WTC11 (cell line): ENCODE measurements around the gene BBS9. TPM values are rescaled to one million over a fixed set of nuclear protein-coding genes. Genes with fewer than 3 reads are reported as not detected.

Experiments used
- ATAC-seq: fragments of 200-7000 bp; cut with Tn5 transposase; 2 replicates; pipeline ENCODE4 v1.10.0; 2021; ENCODE audit warnings: mild to moderate bottlenecking, moderate library complexity
- CTCF ChIA-PET: fragments of 300-600 bp; sonication (Branson Sonifier 250); formaldehyde crosslinking; loops from one replicate; lab custom pipeline; 2021; ENCODE audit warnings: antibody characterized with exemption; lab: Charles Lee
- POLR2A ChIA-PET: fragments of 350-600 bp; sonication (Branson Sonifier 250); formaldehyde crosslinking; loops from one replicate; lab custom pipeline; 2021; ENCODE audit warnings: antibody characterized with exemption; lab: Charles Lee
- DNase-seq: peaks from one replicate; pipeline ENCODE4 v3.0.0; 2021; ENCODE audit warnings: low spot score
- H3K27ac Mint-ChIP-seq: 2 replicates; pipeline ENCODE4 v1.8.0; 2021; ENCODE audit warnings: mixed read lengths
- H3K27me3 Mint-ChIP-seq: 2 replicates; pipeline ENCODE4 v1.8.0; 2021; ENCODE audit warnings: low read depth, mild to moderate bottlenecking, moderate library complexity, mixed read lengths
- H3K36me3 Mint-ChIP-seq: 2 replicates; pipeline ENCODE4 v1.8.0; 2021; ENCODE audit warnings: mixed read lengths
- H3K4me1 Mint-ChIP-seq: 2 replicates; pipeline ENCODE4 v1.8.0; 2022; ENCODE audit warnings: mixed read lengths
- H3K4me3 Mint-ChIP-seq: 2 replicates; pipeline ENCODE4 v1.8.0; 2021; ENCODE audit warnings: mild to moderate bottlenecking, moderate library complexity, mixed read lengths
- H3K9me3 Mint-ChIP-seq: 2 replicates; pipeline ENCODE4 v1.8.0; 2021; ENCODE audit warnings: mixed read lengths
- ATF1 ChIP-seq: sonication (generic); formaldehyde crosslinking; IDR thresholded peaks from 2 replicates; pipeline ENCODE4 v1.8.1; 2023; ENCODE audit warnings: mild to moderate bottlenecking, moderate library complexity, missing genetic modification reagents
- ELF4 ChIP-seq: sonication (generic); formaldehyde crosslinking; IDR thresholded peaks from 2 replicates; pipeline ENCODE4 v1.8.1; 2022; ENCODE audit warnings: low read depth, mild to moderate bottlenecking, moderate library complexity, missing genetic modification reagents
- ETV6 ChIP-seq: sonication (generic); formaldehyde crosslinking; IDR thresholded peaks from 2 replicates; pipeline ENCODE4 v1.8.1; 2022; ENCODE audit warnings: mild to moderate bottlenecking, missing genetic modification reagents
- FOXJ3 ChIP-seq: sonication (generic); formaldehyde crosslinking; IDR thresholded peaks from 2 replicates; pipeline ENCODE4 v1.9.0; 2021; ENCODE audit warnings: missing genetic modification reagents, mild to moderate bottlenecking, borderline replicate concordance
- FOXP1 ChIP-seq: sonication (generic); formaldehyde crosslinking; IDR thresholded peaks from 2 replicates; pipeline ENCODE4 v1.8.0; 2022; ENCODE audit warnings: missing genetic modification reagents, mild to moderate bottlenecking, moderate library complexity, borderline replicate concordance
- GABPB1 ChIP-seq: sonication (generic); formaldehyde crosslinking; IDR thresholded peaks from 2 replicates; pipeline ENCODE4 v1.8.1; 2023; ENCODE audit warnings: mild to moderate bottlenecking, missing genetic modification reagents
- HMGA2 ChIP-seq: fragments of 250-450 bp; sonication (Bioruptor Pico); IDR thresholded peaks from 2 replicates; pipeline ENCODE4 v1.4.0; 2021; ENCODE audit warnings: mild to moderate bottlenecking, moderate library complexity
- PRRX2 ChIP-seq: fragments of 250-450 bp; sonication (Bioruptor Pico); IDR thresholded peaks from 2 replicates; pipeline ENCODE4 v1.8.0; 2021; ENCODE audit warnings: mild to moderate bottlenecking
- RORB ChIP-seq: fragments of 250-450 bp; sonication (Bioruptor Pico); IDR thresholded peaks from 2 replicates; pipeline ENCODE4 v1.9.0; 2021; ENCODE audit warnings: mild to moderate bottlenecking
- SP1 ChIP-seq: sonication (generic); formaldehyde crosslinking; conservative IDR thresholded peaks from 2 replicates; pipeline ENCODE4 v1.8.1; 2022; ENCODE audit warnings: missing genetic modification reagents
- ZBTB21 ChIP-seq: sonication (generic); formaldehyde crosslinking; IDR thresholded peaks from 2 replicates; pipeline ENCODE4 v1.8.1; 2023; ENCODE audit warnings: mild to moderate bottlenecking, missing genetic modification reagents, borderline replicate concordance
- ZNF121 ChIP-seq: sonication (generic); formaldehyde crosslinking; IDR thresholded peaks from 2 replicates; pipeline ENCODE4 v1.8.0; 2023; ENCODE audit warnings: missing genetic modification reagents
- ZNF232 ChIP-seq: sonication (generic); formaldehyde crosslinking; IDR thresholded peaks from 2 replicates; pipeline ENCODE4 v1.8.0; 2022; ENCODE audit warnings: mild to moderate bottlenecking, missing genetic modification reagents
- total RNA-seq: library from RNA; stranded (reverse); gene quantifications from 3 replicates; pipeline ENCODE4 v1.2.3, GENCODE V29; 2021
- TF ChIP-seq, protein P1 (sequence below): sonication (generic); formaldehyde crosslinking; IDR thresholded peaks from 2 replicates; pipeline ENCODE4 v1.8.0; 2022; ENCODE audit warnings: missing genetic modification reagents
- TF ChIP-seq, protein P2 (sequence below): fragments of 250-450 bp; sonication (Bioruptor Pico); IDR thresholded peaks from 2 replicates; pipeline ENCODE4 v1.9.0; 2021; ENCODE audit warnings: mild to moderate bottlenecking, borderline replicate concordance
- TF ChIP-seq, protein P3 (sequence below): sonication (generic); formaldehyde crosslinking; IDR thresholded peaks from 2 replicates; pipeline ENCODE4 v1.8.0; 2022; ENCODE audit warnings: mild to moderate bottlenecking, missing genetic modification reagents
- TF ChIP-seq, protein P4 (sequence below): sonication (generic); formaldehyde crosslinking; IDR thresholded peaks from 2 replicates; pipeline ENCODE4 v1.8.1; 2023; ENCODE audit warnings: mild to moderate bottlenecking, missing genetic modification reagents, borderline replicate concordance
- TF ChIP-seq, protein P5 (sequence below): sonication (generic); formaldehyde crosslinking; IDR thresholded peaks from 2 replicates; pipeline ENCODE4 v1.8.1; 2023; ENCODE audit warnings: mild to moderate bottlenecking, missing genetic modification reagents, moderate library complexity
- TF ChIP-seq, protein P6 (sequence below): sonication (generic); formaldehyde crosslinking; IDR thresholded peaks from 2 replicates; pipeline ENCODE4 v1.8.0; 2023; ENCODE audit warnings: missing genetic modification reagents
- TF ChIP-seq, protein P7 (sequence below): sonication (generic); formaldehyde crosslinking; IDR thresholded peaks from 2 replicates; pipeline ENCODE4 v1.8.1; 2022; ENCODE audit warnings: mild to moderate bottlenecking, missing genetic modification reagents, moderate library complexity, borderline replicate concordance

The BBS9 gene
- total RNA-seq, 1 experiment from 2014 or later = 56.6 TPM

DNA sequence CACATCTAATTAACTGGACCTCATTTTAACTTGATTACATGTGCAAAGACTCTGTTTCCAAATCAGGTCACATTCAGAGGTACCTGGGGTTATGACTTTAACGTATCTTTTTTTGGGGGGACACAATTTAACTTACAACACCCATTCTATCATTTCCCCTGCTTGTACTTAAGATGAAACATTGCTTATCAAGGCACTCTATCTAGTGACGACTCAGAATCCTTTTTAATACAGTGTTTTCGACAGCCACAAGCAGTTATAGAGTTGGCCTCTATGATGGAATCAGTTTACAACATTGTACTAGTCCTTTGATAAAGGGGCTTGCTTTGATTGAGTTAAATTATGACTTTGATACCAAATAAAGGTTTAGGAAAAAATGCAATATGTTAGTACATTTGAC is 22.7 kb downstream of the BBS9 start:
- Mint-ChIP-seq H3K27me3 (no peaks in the 10 kb centered on the region; the same call in 1 of the 2 replicates), H3K4me1 (0 out of 2 replicates have a peak, but pooled peaks cover 3% of the 10 kb centered on the region), H3K36me3 (no peaks in the 10 kb centered on the region), H3K9me3 (no peaks in the 10 kb centered on the region), H3K27ac (no peak overlapping the region), H3K4me3 (no peak overlapping the region)
- ATAC-seq (no peak), DNase-seq (no peak)
- TF ChIP-seq, protein P1, sequence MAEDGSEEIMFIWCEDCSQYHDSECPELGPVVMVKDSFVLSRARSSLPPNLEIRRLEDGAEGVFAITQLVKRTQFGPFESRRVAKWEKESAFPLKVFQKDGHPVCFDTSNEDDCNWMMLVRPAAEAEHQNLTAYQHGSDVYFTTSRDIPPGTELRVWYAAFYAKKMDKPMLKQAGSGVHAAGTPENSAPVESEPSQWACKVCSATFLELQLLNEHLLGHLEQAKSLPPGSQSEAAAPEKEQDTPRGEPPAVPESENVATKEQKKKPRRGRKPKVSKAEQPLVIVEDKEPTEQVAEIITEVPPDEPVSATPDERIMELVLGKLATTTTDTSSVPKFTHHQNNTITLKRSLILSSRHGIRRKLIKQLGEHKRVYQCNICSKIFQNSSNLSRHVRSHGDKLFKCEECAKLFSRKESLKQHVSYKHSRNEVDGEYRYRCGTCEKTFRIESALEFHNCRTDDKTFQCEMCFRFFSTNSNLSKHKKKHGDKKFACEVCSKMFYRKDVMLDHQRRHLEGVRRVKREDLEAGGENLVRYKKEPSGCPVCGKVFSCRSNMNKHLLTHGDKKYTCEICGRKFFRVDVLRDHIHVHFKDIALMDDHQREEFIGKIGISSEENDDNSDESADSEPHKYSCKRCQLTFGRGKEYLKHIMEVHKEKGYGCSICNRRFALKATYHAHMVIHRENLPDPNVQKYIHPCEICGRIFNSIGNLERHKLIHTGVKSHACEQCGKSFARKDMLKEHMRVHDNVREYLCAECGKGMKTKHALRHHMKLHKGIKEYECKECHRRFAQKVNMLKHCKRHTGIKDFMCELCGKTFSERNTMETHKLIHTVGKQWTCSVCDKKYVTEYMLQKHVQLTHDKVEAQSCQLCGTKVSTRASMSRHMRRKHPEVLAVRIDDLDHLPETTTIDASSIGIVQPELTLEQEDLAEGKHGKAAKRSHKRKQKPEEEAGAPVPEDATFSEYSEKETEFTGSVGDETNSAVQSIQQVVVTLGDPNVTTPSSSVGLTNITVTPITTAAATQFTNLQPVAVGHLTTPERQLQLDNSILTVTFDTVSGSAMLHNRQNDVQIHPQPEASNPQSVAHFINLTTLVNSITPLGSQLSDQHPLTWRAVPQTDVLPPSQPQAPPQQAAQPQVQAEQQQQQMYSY (CRISPR knock-in tag) = no peak
- TF ChIP-seq, protein P2, sequence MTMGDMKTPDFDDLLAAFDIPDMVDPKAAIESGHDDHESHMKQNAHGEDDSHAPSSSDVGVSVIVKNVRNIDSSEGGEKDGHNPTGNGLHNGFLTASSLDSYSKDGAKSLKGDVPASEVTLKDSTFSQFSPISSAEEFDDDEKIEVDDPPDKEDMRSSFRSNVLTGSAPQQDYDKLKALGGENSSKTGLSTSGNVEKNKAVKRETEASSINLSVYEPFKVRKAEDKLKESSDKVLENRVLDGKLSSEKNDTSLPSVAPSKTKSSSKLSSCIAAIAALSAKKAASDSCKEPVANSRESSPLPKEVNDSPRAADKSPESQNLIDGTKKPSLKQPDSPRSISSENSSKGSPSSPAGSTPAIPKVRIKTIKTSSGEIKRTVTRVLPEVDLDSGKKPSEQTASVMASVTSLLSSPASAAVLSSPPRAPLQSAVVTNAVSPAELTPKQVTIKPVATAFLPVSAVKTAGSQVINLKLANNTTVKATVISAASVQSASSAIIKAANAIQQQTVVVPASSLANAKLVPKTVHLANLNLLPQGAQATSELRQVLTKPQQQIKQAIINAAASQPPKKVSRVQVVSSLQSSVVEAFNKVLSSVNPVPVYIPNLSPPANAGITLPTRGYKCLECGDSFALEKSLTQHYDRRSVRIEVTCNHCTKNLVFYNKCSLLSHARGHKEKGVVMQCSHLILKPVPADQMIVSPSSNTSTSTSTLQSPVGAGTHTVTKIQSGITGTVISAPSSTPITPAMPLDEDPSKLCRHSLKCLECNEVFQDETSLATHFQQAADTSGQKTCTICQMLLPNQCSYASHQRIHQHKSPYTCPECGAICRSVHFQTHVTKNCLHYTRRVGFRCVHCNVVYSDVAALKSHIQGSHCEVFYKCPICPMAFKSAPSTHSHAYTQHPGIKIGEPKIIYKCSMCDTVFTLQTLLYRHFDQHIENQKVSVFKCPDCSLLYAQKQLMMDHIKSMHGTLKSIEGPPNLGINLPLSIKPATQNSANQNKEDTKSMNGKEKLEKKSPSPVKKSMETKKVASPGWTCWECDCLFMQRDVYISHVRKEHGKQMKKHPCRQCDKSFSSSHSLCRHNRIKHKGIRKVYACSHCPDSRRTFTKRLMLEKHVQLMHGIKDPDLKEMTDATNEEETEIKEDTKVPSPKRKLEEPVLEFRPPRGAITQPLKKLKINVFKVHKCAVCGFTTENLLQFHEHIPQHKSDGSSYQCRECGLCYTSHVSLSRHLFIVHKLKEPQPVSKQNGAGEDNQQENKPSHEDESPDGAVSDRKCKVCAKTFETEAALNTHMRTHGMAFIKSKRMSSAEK (CRISPR knock-in tag) = no peak
- TF ChIP-seq, protein P3, sequence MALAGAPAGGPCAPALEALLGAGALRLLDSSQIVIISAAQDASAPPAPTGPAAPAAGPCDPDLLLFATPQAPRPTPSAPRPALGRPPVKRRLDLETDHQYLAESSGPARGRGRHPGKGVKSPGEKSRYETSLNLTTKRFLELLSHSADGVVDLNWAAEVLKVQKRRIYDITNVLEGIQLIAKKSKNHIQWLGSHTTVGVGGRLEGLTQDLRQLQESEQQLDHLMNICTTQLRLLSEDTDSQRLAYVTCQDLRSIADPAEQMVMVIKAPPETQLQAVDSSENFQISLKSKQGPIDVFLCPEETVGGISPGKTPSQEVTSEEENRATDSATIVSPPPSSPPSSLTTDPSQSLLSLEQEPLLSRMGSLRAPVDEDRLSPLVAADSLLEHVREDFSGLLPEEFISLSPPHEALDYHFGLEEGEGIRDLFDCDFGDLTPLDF (CRISPR knock-in tag) = no peak
- no peak for TF ChIP-seq HMGA2 (CRISPR knock-in tag)
- TF ChIP-seq, protein P4, sequence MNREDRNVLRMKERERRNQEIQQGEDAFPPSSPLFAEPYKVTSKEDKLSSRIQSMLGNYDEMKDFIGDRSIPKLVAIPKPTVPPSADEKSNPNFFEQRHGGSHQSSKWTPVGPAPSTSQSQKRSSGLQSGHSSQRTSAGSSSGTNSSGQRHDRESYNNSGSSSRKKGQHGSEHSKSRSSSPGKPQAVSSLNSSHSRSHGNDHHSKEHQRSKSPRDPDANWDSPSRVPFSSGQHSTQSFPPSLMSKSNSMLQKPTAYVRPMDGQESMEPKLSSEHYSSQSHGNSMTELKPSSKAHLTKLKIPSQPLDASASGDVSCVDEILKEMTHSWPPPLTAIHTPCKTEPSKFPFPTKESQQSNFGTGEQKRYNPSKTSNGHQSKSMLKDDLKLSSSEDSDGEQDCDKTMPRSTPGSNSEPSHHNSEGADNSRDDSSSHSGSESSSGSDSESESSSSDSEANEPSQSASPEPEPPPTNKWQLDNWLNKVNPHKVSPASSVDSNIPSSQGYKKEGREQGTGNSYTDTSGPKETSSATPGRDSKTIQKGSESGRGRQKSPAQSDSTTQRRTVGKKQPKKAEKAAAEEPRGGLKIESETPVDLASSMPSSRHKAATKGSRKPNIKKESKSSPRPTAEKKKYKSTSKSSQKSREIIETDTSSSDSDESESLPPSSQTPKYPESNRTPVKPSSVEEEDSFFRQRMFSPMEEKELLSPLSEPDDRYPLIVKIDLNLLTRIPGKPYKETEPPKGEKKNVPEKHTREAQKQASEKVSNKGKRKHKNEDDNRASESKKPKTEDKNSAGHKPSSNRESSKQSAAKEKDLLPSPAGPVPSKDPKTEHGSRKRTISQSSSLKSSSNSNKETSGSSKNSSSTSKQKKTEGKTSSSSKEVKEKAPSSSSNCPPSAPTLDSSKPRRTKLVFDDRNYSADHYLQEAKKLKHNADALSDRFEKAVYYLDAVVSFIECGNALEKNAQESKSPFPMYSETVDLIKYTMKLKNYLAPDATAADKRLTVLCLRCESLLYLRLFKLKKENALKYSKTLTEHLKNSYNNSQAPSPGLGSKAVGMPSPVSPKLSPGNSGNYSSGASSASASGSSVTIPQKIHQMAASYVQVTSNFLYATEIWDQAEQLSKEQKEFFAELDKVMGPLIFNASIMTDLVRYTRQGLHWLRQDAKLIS (CRISPR knock-in tag) = no peak
- TF ChIP-seq, protein P5, sequence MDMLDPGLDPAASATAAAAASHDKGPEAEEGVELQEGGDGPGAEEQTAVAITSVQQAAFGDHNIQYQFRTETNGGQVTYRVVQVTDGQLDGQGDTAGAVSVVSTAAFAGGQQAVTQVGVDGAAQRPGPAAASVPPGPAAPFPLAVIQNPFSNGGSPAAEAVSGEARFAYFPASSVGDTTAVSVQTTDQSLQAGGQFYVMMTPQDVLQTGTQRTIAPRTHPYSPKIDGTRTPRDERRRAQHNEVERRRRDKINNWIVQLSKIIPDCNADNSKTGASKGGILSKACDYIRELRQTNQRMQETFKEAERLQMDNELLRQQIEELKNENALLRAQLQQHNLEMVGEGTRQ (CRISPR knock-in tag) = no peak
- TF ChIP-seq RORB = no peak
- no peak for TF ChIP-seq FOXP1 (CRISPR knock-in tag)
- TF ChIP-seq ETV6 = no peak
- TF ChIP-seq, protein P6, sequence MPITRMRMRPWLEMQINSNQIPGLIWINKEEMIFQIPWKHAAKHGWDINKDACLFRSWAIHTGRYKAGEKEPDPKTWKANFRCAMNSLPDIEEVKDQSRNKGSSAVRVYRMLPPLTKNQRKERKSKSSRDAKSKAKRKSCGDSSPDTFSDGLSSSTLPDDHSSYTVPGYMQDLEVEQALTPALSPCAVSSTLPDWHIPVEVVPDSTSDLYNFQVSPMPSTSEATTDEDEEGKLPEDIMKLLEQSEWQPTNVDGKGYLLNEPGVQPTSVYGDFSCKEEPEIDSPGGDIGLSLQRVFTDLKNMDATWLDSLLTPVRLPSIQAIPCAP (CRISPR knock-in tag) = no peak
- TF ChIP-seq FOXJ3 (CRISPR knock-in tag) = no peak
- no peak for TF ChIP-seq GABPB1
- TF ChIP-seq ZNF121 (CRISPR knock-in tag) = no peak
- TF ChIP-seq SP1 (CRISPR knock-in tag) = no peak
- no peak for TF ChIP-seq ELF4 (CRISPR knock-in tag)
- TF ChIP-seq, protein P7, sequence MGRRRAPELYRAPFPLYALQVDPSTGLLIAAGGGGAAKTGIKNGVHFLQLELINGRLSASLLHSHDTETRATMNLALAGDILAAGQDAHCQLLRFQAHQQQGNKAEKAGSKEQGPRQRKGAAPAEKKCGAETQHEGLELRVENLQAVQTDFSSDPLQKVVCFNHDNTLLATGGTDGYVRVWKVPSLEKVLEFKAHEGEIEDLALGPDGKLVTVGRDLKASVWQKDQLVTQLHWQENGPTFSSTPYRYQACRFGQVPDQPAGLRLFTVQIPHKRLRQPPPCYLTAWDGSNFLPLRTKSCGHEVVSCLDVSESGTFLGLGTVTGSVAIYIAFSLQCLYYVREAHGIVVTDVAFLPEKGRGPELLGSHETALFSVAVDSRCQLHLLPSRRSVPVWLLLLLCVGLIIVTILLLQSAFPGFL (CRISPR knock-in tag) = no peak
- TF ChIP-seq ATF1 (CRISPR knock-in tag) = no peak
- TF ChIP-seq ZBTB21 (CRISPR knock-in tag) = no peak
- TF ChIP-seq PRRX2 = no peak
- TF ChIP-seq ZNF232 (CRISPR knock-in tag) = no peak
- POLR2A ChIA-PET = no interaction called here
- CTCF ChIA-PET = interaction anchor here (1.4 kb wide), 1 partner anchor 43 kb away, joined by 4 read pairs; the partner anchor contains the start of gene RP9
